Fibroblast of lung (primary cell): ENCODE measurements around the gene MICAL3.

ENCODE experiments used
- CTCF ChIP-seq, 2 donors: IDR thresholded peaks in 1 of 2; conservative IDR thresholded peaks in 1 of 2; 1 replicate in 1 of 2; 2 replicates in 1 of 2; pipeline ENCODE4 v1.5.1; 2011 to 2012; ENCODE audit warnings: low read length in 2 of 2, control low read depth in 1 of 2, inconsistent platforms in 1 of 2, low read depth in 1 of 2, mild to moderate bottlenecking in 1 of 2
- EZH2 ChIP-seq: IDR thresholded peaks from 2 replicates; pipeline ENCODE4 v1.5.1; 2012; ENCODE audit warnings: low read length, control low read depth, mild to moderate bottlenecking; ENCODE audit errors: missing control alignments

- no peak for TF ChIP-seq CTCF (conservative IDR thresholded peaks at IDR 0.05 in 1 of 2, IDR thresholded peaks at IDR 0.05 in 1 of 2; ENCODE audit: low read depth in 1 of 2, low read length in 2 of 2)
- TF ChIP-seq EZH2 = no peak
Observed at GRCh38 chr22:17882727-17883126, 141.6 kb downstream of the MICAL3 start.
